HG02884 (cell line): ENCODE measurements around the gene PIK3CB.
A peak's percentile ranks its signal among the peaks of the same experiment; 100 is the strongest.
"Not testable (repeated sequence)": the region's sequence is repeated elsewhere in the genome, so short reads cannot be mapped to it uniquely, and the experiment has no call there.

ENCODE experiments used
- ATAC-seq: cut with Tn5 transposase; IDR thresholded peaks from one replicate; pipeline ENCODE4 v1.9.1; 2021; ENCODE audit warnings: mild to moderate bottlenecking, moderate library complexity; ENCODE audit not compliant: unreplicated experiment

Gene PIK3CB

DNA sequence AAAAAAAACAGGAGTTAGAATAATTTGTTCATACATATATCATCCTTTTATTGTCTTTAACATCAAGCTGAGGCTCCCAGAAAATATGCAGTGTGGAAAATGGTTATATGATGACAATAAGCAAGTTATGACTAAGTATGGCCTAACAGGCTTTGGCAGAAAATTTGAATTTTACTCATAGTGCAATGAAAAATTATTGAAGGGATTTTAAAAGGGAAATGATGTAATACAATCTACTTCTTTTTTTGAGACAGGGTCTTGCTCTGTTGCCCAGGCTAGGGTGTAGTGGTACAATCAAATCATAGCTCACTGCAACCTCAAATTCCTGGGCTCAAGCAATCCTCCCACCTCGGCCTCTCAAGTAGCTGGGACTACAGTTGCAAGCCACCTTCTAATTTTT is 147.5 kb downstream of the PIK3CB start:
- peak; percentile 41 for ATAC-seq

- ATAC-seq: peak; percentile 94
Observed at GRCh38 chr3:138686771-138687221, 147.9 kb downstream of the PIK3CB start.

GRCh38 chr3:138684396-138684795 is 150.3 kb downstream of the PIK3CB start:
- ATAC-seq: no peak

DNA sequence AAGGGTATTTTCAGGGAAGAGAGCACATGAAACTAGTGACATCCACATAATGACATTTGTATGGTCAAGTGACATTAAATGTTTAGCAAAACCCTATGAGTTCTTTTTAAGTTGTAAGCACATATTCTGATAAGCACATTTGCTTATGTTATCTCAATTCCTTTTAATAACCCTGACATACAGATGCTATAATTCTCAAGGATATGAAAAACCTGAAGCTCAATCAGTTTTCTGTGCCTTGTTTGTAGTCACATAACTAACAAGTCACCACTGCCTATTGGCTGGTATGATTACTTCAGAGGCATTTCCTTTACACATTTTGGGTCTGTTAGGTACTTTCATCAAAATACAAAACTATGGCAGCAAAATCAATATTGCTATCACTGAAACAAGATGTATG is 152.1 kb downstream of the PIK3CB start:
- ATAC-seq: no peak

DNA sequence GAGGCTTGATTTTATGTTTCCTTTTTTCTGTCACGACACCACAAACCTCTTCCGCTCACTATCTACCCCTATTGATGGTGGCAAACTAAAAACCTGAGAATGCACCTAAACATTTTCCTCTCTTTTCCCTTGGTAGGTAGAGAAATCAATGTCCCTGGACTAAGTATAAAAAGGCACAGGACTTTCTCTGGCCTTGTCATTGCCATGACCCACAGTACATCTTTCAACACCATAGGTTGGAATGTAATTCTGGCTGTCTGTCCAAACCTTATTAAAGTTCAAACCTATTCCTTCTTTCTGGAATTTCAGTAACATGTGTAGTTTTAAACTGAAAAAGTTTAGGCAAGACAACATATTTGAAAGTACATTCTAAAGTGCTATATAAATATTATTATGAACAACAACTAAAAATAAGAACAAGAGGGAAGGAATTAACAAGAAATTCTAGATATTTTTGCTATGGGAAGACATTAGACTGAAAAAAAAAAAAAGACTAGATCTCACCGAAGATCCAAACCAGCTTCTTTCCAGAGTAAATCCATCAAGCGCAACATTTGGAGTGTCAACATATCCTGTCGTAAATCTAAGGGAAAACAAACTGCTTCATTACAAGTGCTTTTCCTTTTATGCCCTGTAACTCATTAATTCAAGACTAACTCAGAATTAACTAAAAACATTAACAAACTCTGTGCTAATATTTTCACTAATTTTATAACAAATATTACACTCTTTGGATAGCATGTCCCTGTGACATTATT is 153.1 kb downstream of the PIK3CB start:
- no peak for ATAC-seq

- not testable (repeated sequence) for ATAC-seq
Observed at GRCh38 chr3:138680974-138681373, 153.8 kb downstream of the PIK3CB start.

GRCh38 chr3:138678874-138679392 is 155.8 kb downstream of the PIK3CB start:
- no peak for ATAC-seq

DNA sequence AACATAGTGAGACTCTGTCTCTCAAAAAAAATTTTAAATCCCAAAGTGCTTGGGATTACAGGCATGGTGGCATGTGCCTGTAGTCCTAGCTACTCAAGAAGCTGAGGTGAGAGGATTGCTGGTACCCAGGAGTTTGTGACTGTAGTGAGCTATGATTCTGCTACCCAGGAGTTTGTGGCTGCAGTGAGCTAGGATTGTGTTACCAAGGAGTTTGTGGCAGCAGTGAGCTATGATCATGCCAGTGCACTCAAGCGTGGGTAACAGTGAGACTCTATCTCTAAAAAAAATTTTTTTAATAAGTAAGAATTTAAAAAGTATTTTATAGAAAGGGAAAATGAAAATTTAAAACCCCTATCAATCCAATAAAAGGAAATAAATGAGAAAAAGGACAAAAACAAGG is 156.6 kb downstream of the PIK3CB start:
- no peak for ATAC-seq

DNA sequence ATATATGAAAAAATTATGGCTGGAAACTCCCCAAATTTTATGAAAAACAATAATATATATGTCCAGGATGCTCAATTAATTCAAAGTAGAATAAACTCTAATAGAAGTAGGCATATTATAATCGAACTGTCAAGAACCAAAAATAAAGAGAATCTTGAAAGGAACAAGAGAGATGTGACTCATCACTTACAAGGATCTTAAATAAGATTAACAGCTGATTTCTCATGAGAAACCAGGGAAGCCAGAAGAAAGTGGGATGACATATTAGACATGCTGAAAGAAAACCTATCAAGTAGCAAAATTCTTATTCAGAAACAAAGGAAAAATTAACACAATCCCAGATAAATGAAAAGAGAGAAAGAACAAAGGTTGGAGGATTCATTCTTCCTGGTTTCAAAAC is 159.3 kb downstream of the PIK3CB start:
- no peak for ATAC-seq

GRCh38 chr3:138673641-138674530 is 160.8 kb downstream of the PIK3CB start:
- ATAC-seq: no peak

DNA sequence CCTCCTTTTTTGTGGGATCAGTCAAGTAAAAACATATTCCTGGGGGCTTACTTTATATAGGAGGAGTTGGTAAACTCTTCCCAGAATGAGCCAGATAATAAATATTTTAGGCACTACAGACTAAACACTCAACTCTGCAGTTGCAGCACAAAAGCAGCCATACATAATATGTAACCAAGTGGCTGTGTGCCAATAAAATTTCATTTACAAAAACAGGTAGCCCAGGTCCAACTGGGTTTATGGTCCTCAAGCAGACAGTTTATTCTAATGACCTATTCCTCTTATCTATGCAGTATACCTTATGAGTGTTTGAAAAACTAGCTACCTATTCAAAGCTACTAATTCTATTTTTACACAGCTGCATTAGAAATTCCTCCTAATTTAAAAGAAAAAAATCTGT is 164.3 kb downstream of the PIK3CB start:
- ATAC-seq: no peak

DNA sequence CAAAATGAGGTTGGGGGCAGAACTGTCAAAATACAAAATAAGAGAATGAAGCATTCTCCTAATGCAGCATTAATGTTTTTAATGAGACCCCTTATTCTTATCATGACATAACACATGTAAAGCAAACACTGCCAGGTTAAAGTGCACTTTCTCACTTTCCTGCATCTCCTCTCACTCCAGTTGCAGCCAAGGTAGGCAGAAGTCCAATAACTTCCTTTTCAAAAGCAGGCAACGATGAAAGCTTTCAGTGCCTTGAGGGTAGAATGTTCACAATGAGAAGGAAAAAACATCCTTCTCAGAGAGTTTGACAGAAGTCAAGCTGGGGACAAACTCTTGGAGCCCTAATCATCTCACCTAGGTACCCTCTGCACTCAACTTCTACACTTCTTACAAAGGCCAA is 166.6 kb downstream of the PIK3CB start:
- no peak for ATAC-seq

DNA sequence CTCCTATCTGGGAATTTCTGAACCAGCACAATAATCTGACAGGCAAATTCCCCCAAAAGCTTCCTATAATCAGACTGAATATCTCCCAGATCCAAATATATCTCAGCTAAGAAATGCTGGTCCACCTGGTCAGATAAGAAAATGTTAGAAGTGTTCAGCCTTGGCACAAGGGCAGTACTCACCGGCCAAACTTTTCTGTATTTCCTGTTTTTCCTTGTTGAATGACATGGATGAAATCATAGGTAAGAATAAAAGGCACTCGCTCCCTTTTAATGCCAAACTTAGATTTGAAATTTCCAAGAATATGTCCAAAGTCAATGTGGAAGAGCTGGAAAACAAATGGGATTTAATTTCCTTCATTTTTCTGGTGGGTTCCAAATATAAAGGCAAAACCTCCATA is 177.2 kb downstream of the PIK3CB start:
- no peak for ATAC-seq

GRCh38 chr3:138653567-138653966 is 181.2 kb downstream of the PIK3CB start:
- no peak for ATAC-seq

DNA sequence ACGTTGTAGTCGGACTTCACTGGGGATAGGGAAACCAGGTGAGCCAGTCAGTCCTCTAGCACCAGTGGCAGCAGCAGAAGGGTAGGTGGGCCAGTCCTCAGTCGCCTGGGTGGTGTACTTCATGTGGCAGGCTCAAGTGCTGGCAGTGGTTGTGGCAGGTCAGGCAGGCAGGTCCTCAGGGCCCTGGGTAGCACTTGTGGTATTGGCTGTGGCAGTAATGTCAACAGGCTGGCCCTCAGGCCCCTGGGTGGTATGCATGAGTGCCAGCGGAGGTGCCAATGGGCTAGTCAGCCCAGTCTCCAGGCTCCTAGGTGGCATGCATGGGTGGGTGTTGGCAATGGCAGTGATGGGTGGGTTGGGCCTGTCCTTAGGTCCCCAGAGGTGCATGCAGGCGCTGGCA is 185.6 kb downstream of the PIK3CB start:
- ATAC-seq: no peak

GRCh38 chr3:138646513-138646912 is 188.2 kb downstream of the PIK3CB start:
- ATAC-seq: no peak

GRCh38 chr3:138646008-138646407 is 188.7 kb downstream of the PIK3CB start:
- no peak for ATAC-seq

GRCh38 chr3:138642927-138643253 is 191.8 kb downstream of the PIK3CB start:
- no peak for ATAC-seq

DNA sequence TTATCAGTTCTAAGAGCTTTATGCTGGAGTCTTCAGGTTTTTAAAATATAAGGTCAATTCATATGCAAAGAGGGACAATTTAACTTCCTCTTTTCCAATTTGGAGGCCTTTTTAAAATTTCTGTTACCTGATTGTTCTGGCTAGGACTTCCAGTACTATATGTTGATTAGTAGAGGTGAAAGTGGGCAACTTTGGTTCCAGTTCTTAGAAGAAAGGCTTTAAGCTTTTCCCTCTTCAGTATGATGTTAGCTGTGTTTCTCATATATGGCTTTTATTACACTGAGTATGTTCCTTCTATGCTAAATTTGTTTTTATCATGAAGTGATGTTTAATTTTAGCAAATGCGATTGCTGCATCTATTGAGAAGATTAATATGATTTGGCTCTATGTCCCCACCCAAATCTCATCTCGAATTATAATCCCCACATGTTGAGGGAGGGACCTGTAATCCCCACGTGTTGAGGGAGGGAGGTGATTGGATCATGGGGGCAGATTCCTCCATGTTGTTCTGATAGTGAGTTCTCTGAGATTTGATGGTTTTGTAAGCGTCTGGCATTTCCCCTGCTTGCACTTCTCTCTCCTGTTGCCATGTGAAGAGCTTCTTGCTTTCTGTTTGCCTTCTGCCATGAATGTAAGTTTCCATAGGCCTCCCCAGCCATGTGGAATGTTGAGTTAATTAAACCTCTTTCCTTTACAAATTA is 192.4 kb downstream of the PIK3CB start:
- no peak for ATAC-seq

DNA sequence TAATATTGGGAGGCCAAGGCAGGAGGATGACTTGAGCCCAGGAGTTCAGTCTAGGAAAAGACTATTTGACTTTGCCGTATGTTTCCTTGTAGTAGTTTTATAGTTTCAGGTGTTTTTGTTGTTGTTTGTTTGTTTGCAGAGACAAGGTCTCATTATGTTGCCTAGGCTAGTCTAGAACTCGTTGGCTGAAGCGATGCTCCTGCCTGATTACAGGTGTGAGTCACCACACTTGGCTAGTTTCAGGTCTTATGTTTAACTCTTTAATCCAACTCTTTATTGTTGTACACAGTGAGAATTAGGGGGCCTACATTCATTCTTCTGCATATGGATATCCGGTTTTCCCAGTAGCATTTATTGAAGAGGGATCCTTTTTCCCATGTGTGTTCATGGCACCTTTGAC is 194.2 kb downstream of the PIK3CB start:
- no peak for ATAC-seq

- ATAC-seq: no peak
Observed at GRCh38 chr3:138638641-138639040, 196.1 kb downstream of the PIK3CB start.
